Memory B cell (primary cell): ENCODE results near the gene TPI1.

Source experiments
- ATAC-seq: fragments of 150-1000 bp; cut with Tn5 transposase; 2 replicates; pipeline ENCODE4 v1.10.0; 2021; ENCODE audit warnings: low read depth, mild to moderate bottlenecking, moderate library complexity
- DNase-seq, 2 donors: peaks; one replicate each; pipeline ENCODE4 v3.0.0; 2022; ENCODE audit warnings: low spot score in 2 of 2
- H3K27ac Mint-ChIP-seq: one replicate; pipeline ENCODE4 v1.8.0; 2022; ENCODE audit warnings: mild to moderate bottlenecking, moderate library complexity, mixed read lengths
- H3K27me3 Mint-ChIP-seq: one replicate; pipeline ENCODE4 v1.8.0; 2022; ENCODE audit warnings: mixed read lengths
- H3K36me3 Mint-ChIP-seq: one replicate; pipeline ENCODE4 v1.8.0; 2022; ENCODE audit warnings: mild to moderate bottlenecking, mixed read lengths
- H3K4me1 Mint-ChIP-seq: one replicate; pipeline ENCODE4 v1.8.0; 2022; ENCODE audit warnings: mixed read lengths
- H3K4me3 Mint-ChIP-seq: one replicate; pipeline ENCODE4 v1.8.0; 2022; ENCODE audit warnings: mild to moderate bottlenecking, moderate library complexity, mixed read lengths
- H3K9me3 Mint-ChIP-seq: one replicate; pipeline ENCODE4 v1.8.0; 2022; ENCODE audit warnings: mixed read lengths

Gene TPI1

DNA sequence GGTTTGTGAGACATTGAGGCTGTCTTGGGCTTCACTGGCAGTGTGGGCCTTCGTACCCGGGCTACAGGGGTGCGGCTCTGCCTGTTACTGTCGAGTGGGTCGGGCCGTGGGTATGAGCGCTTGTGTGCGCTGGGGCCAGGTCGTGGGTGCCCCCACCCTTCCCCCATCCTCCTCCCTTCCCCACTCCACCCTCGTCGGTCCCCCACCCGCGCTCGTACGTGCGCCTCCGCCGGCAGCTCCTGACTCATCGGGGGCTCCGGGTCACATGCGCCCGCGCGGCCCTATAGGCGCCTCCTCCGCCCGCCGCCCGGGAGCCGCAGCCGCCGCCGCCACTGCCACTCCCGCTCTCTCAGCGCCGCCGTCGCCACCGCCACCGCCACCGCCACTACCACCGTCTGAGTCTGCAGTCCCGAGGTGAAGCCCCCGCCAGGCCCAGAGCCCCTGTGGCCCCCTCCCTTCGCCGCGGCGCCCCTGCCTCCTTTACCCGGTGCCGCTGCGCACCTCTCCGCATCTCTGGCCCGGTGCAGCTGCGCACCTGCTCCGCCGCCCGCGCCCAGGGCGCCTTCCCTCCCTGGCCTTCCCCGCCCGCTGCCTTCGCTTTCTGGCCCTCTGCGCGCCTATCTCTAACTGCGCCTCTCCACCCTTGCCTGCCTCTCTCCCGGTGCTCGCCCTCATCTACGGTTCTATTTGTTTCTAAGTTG is 47.1 kb downstream of the TPI1 start, which contains the start of gene ENO2:
TSS of gene ENO2 (plus strand) at position 335 of the 701 bp plus-strand sequence. CDS start 1,253 bp downstream, outside the sequence.
- Mint-ChIP-seq H3K4me3 (peak within 1 kb of the TSS; percentile 98), H3K4me1 (peaks cover 25% of the 10 kb centered on the region), H3K27ac (peak within 1 kb of the TSS; percentile 86), H3K27me3 (no peaks in the 10 kb centered on the region), H3K36me3 (peaks cover 9% of the 10 kb centered on the region), H3K9me3 (no peaks in the 10 kb centered on the region)
- ATAC-seq = peak; percentile 87
- DNase-seq = peak; percentile 65 to 69

DNA sequence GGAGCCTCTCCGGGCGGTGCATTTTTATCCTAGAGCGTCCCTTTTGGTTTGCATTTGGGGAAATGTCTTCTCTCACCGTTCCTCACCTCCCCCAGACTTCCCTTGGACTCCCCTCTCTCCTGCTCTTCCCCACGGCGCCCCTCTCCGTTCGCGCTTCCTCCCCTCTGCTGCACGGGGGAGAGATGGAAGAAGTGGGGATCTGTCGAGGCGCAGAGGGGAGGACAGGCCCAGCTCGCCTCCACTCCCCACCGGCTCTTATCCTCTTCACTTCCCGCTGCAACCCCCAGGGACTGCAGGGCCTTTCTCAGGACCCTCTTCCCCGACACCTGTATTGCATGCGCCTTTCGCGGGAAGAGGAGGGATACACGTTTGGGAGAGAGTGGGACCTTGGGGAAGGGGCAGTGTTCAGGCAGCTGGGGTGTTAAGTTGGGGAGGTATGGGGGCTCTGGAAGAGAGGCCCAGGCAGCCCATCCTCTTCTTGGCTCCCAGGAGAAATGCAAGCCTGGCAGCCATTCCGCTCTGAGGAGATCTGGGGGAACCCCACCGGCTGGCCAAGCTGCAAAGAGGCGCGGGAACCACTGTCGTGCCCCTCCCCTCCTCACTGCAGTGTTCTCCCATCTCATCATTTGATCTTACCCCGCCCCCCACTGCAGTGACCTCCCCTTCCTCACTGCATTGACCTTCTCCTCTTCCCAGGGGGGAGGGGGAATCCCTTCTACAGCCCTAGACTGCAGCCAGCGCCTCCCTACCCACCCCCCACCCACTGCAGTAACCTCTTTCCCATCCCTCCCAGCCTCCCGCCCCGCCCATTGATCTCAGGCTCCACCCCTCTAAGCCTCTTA is 47.8 kb downstream of the TPI1 start:
- ATAC-seq = no peak
- DNase-seq = no peak
- H3K4me1 Mint-ChIP-seq = peaks cover 29% of the 10 kb centered on the region

DNA sequence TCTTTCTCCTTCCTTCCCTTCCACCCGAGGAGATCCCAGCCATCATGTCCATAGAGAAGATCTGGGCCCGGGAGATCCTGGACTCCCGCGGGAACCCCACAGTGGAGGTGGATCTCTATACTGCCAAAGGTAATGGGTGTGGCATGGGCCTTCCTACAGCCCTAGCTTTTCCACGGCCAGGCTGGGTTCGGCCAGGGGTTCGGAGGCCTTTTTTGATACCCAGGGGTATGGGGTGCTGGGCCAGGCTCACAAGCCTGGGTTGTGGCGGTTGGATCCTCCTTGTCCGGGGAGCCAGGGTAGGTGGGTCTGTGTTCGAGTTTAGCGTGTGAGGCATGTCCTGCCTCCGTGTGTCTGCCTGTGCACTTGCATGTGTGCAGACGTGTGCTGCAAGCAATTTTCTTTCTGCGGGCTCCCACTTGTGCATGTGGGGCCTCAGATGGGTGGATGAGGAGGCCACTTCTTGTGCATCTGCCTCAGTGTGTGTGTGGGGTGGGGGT is 48.5 kb downstream of the TPI1 start:
- peak overlapping the region; percentile 86 for H3K27ac Mint-ChIP-seq
- H3K4me1 Mint-ChIP-seq = peaks cover 29% of the 10 kb centered on the region
- peaks cover 14% of the 10 kb centered on the region for H3K36me3 Mint-ChIP-seq
- no peaks in the 10 kb centered on the region for H3K9me3 Mint-ChIP-seq
- H3K4me3 Mint-ChIP-seq = peak overlapping the region; percentile 98
- DNase-seq (no peak), ATAC-seq (no peak)
- no peaks in the 10 kb centered on the region for H3K27me3 Mint-ChIP-seq

More for the DNA sequence above, 47.8 kb downstream of the TPI1 start:
- H3K36me3 Mint-ChIP-seq = peaks cover 14% of the 10 kb centered on the region
- H3K4me3 Mint-ChIP-seq = peak overlapping the region; percentile 98
- H3K27me3 Mint-ChIP-seq = no peaks in the 10 kb centered on the region
- H3K27ac Mint-ChIP-seq = peak overlapping the region; percentile 86
- H3K9me3 Mint-ChIP-seq = no peaks in the 10 kb centered on the region

DNA sequence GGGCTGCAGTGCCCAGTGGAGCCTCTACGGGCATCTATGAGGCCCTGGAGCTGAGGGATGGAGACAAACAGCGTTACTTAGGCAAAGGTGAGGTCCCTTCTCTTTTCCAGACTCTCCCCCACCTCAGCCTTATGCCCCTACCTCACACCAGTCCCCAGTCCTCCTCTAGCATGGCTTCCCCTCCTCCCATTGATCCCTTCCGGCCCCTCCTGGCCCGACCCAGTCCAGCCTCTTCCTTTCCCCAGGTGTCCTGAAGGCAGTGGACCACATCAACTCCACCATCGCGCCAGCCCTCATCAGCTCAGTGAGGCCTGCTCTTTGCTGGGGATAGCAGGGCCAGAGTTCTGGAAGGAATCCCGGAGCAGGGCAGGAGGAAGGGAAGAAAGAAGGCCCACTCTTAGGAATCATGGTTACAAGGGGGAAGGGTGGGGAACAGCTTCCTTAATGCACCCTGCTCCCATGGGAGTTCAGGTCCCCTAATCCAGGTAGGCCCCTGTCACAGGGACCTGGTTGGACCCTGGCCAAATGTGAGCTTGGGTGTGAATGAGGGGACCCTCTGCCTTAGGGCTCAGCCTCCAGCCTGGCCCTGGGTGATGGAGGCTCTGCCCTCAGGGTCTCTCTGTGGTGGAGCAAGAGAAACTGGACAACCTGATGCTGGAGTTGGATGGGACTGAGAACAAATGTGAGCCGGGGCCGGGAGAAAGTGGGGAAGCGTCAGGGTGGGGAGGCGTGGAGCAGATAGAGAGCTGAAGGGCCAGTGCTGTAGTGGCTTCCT is 49.3 kb downstream of the TPI1 start:
- Mint-ChIP-seq H3K4me1 (peaks cover 35% of the 10 kb centered on the region), H3K27me3 (no peaks in the 10 kb centered on the region), H3K27ac (no peak overlapping the region), H3K36me3 (peaks cover 14% of the 10 kb centered on the region), H3K9me3 (no peaks in the 10 kb centered on the region), H3K4me3 (peak overlapping the region; percentile 35)
- no peak for ATAC-seq
- DNase-seq = no peak

DNA sequence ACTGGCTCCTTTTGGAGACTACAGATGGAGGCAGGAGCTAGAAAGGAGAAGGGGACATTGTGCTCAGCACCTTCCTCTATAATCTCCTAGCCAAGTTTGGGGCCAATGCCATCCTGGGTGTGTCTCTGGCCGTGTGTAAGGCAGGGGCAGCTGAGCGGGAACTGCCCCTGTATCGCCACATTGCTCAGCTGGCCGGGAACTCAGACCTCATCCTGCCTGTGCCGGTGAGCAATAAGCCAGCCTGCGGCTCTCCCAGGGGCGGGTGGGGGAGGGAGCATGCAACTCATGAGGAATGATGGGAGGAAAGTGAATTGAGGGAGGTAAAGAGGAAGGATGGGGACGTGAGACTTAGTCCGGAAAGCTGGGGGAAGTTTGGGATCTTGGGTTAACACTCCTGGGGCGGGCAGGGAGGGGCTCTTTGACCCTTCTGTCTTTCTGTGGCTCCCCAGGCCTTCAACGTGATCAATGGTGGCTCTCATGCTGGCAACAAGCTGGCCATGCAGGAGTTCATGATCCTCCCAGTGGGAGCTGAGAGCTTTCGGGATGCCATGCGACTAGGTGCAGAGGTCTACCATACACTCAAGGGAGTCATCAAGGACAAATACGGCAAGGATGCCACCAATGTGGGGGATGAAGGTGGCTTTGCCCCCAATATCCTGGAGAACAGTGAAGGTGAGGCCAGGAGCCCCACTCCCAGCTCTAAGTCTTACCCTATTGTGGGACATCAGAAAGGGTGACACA is 50.3 kb downstream of the TPI1 start:
- no peaks in the 10 kb centered on the region for H3K9me3 Mint-ChIP-seq
- ATAC-seq (no peak), DNase-seq (no peak)
- H3K4me3 Mint-ChIP-seq = no peak overlapping the region
- H3K4me1 Mint-ChIP-seq = peaks cover 44% of the 10 kb centered on the region
- peaks cover 14% of the 10 kb centered on the region for H3K36me3 Mint-ChIP-seq
- H3K27me3 Mint-ChIP-seq = no peaks in the 10 kb centered on the region
- H3K27ac Mint-ChIP-seq = no peak overlapping the region

DNA sequence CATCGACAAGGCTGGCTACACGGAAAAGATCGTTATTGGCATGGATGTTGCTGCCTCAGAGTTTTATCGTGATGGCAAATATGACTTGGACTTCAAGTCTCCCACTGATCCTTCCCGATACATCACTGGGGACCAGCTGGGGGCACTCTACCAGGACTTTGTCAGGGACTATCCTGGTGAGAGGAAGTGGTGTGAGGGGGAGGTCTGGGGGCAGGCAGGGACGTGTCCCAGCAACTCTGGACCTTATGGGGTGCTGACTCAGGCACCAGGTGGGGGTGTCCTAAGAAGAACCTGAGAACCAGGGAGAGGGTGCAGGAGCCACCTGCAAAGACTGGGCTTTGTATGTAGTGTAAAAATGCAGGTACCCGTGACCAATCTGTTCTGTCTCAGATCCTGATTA is 52.3 kb downstream of the TPI1 start:
- Mint-ChIP-seq H3K27ac (no peak overlapping the region), H3K4me1 (peaks cover 52% of the 10 kb centered on the region), H3K27me3 (no peaks in the 10 kb centered on the region), H3K36me3 (peaks cover 14% of the 10 kb centered on the region), H3K9me3 (no peaks in the 10 kb centered on the region), H3K4me3 (no peak overlapping the region)
- ATAC-seq = no peak
- no peak for DNase-seq
